Upper lobe of right lung (tissue), 1 donor: ENCODE data around the gene OPN5. TPM values are rescaled to one million over a fixed set of nuclear protein-coding genes. Genes with fewer than 3 reads are reported as not detected.

Source experiments
- ATAC-seq: fragments of 200-7000 bp; cut with Tn5 transposase; one replicate; pipeline ENCODE4 v1.9.1; 2020; ENCODE audit warnings: mild to moderate bottlenecking, moderate library complexity
- DNase-seq: peaks from one replicate; pipeline ENCODE4 v3.0.0-alpha.2; 2020
- H3K27ac ChIP-seq: fragments of 200-600 bp; one replicate; pipeline ENCODE4 v1.8.0; 2022
- H3K27me3 ChIP-seq: fragments of 200-600 bp; one replicate; pipeline ENCODE4 v1.8.0; 2022; ENCODE audit warnings: mild to moderate bottlenecking
- H3K36me3 ChIP-seq: fragments of 200-600 bp; one replicate; pipeline ENCODE4 v1.8.0; 2022
- H3K4me1 ChIP-seq: fragments of 200-600 bp; one replicate; pipeline ENCODE4 v1.8.0; 2022
- H3K4me3 ChIP-seq: fragments of 200-600 bp; one replicate; pipeline ENCODE4 v1.8.0; 2022; ENCODE audit warnings: mild to moderate bottlenecking
- H3K9me3 ChIP-seq: fragments of 200-600 bp; one replicate; pipeline ENCODE4 v1.8.0; 2022
- CTCF ChIP-seq: fragments of 200-600 bp; IDR thresholded peaks from one replicate; pipeline ENCODE4 v1.8.0; 2022; ENCODE audit warnings: antibody characterized with exemption
- intact Hi-C: fragments of 100-400 bp; cut with DNase I; formaldehyde crosslinking; loops from one replicate; pipeline ENCODE4 v1.11.0; 2022
- total RNA-seq: library from RNA; stranded (reverse); fragmentation: NEBNext Ultra II Directional; extraction: Animal tissue kit (Norgen Biotek cat#: 25700); gene quantifications from one replicate; pipeline ENCODE4 v1.2.1, GENCODE V29; 2021
- donor health status: DM: no; HTN: yes; CAD: no; lungs with severe emphysema.

OPN5 gene
- total RNA-seq, 1 donor from 2014 or later: not detected

GRCh38 chr6:47846752-47847151, 64.9 kb downstream of the OPN5 start:
- no peak for TF ChIP-seq CTCF
- DNase-seq: no peak
- Histone ChIP-seq H3K36me3 (no peaks in the 10 kb centered on the region), H3K4me1 (no peaks in the 10 kb centered on the region), H3K4me3 (no peak overlapping the region), H3K27me3 (peaks cover 4% of the 10 kb centered on the region), H3K9me3 (no peaks in the 10 kb centered on the region), H3K27ac (no peak overlapping the region)
- ATAC-seq: no peak
- intact Hi-C loops: no loop called here

- intact Hi-C loops: no loop called here
- DNase-seq (no peak), ATAC-seq (no peak)
- H3K27ac ChIP-seq: no peak overlapping the region
- H3K4me3 ChIP-seq: no peak overlapping the region
- no peaks in the 10 kb centered on the region for H3K27me3 ChIP-seq
- no peaks in the 10 kb centered on the region for H3K9me3 ChIP-seq
- no peaks in the 10 kb centered on the region for H3K4me1 ChIP-seq
- no peaks in the 10 kb centered on the region for H3K36me3 ChIP-seq
- TF ChIP-seq CTCF: no peak
Measured at GRCh38 chr6:47851091-47851490, 69.3 kb downstream of the OPN5 start.

- ATAC-seq: no peak
Measured at GRCh38 chr6:47852727-47853126, 70.9 kb downstream of the OPN5 start.

GRCh38 chr6:47853766-47854165, 71.9 kb downstream of the OPN5 start:
- no peak for DNase-seq
- no peaks in the 10 kb centered on the region for H3K9me3 ChIP-seq
- H3K27ac ChIP-seq: no peak overlapping the region
- H3K36me3 ChIP-seq: no peaks in the 10 kb centered on the region
- H3K4me1 ChIP-seq: no peaks in the 10 kb centered on the region
- no peak for TF ChIP-seq CTCF
- H3K4me3 ChIP-seq: no peak overlapping the region
- no peak for ATAC-seq
- no peaks in the 10 kb centered on the region for H3K27me3 ChIP-seq
- intact Hi-C loops: no loop called here

More at GRCh38 chr6:47852727-47853126, 70.9 kb downstream of the OPN5 start:
- no peak for DNase-seq
- H3K9me3 ChIP-seq: no peaks in the 10 kb centered on the region
- TF ChIP-seq CTCF: no peak
- no peak overlapping the region for H3K27ac ChIP-seq
- no peak overlapping the region for H3K4me3 ChIP-seq
- H3K36me3 ChIP-seq: no peaks in the 10 kb centered on the region
- intact Hi-C loops: no loop called here
- no peaks in the 10 kb centered on the region for H3K4me1 ChIP-seq
- no peaks in the 10 kb centered on the region for H3K27me3 ChIP-seq

- DNase-seq (no peak), ATAC-seq (no peak)
- Histone ChIP-seq H3K4me1 (no peaks in the 10 kb centered on the region), H3K27me3 (no peaks in the 10 kb centered on the region), H3K27ac (no peak overlapping the region), H3K4me3 (no peak overlapping the region), H3K9me3 (no peaks in the 10 kb centered on the region), H3K36me3 (no peaks in the 10 kb centered on the region)
- intact Hi-C loops: no loop called here
- no peak for TF ChIP-seq CTCF
Measured at GRCh38 chr6:47854971-47855370, 73.1 kb downstream of the OPN5 start.

- DNase-seq (no peak), ATAC-seq (no peak)
- Histone ChIP-seq H3K4me3 (no peak overlapping the region), H3K4me1 (no peaks in the 10 kb centered on the region), H3K9me3 (no peaks in the 10 kb centered on the region), H3K27ac (no peak overlapping the region), H3K27me3 (no peaks in the 10 kb centered on the region), H3K36me3 (no peaks in the 10 kb centered on the region)
- intact Hi-C loops: no loop called here
- no peak for TF ChIP-seq CTCF
Measured at GRCh38 chr6:47859175-47859574, 77.3 kb downstream of the OPN5 start.
